NB4 (cell line): Measurements from ENCODE around the gene RAB27B.

Source experiments
- DNase-seq: peaks from one replicate; pipeline ENCODE4 v3.0.0; 2010; ENCODE audit warnings: low read depth
- H3K4me3 ChIP-seq: one replicate; pipeline ENCODE4 v1.5.1; 2011; ENCODE audit warnings: mild to moderate bottlenecking, low read depth, low read length, moderate library complexity
- MYC ChIP-seq: IDR thresholded peaks from 2 replicates; pipeline ENCODE4 v1.6.1; 2011; ENCODE audit warnings: low read depth, low read length
- POLR2A ChIP-seq: IDR thresholded peaks from 2 replicates; pipeline ENCODE4 v1.6.1; 2011; ENCODE audit warnings: mild to moderate bottlenecking; ENCODE audit not compliant: insufficient read length; ENCODE audit errors: extremely low read depth
- TF ChIP-seq, protein P1 (sequence below): IDR thresholded peaks from 2 replicates; pipeline ENCODE4 v1.6.1; 2011; ENCODE audit warnings: low read depth, low read length
- TF ChIP-seq, protein P2 (sequence below): IDR thresholded peaks from one replicate; pipeline ENCODE4 v1.5.1; 2012; ENCODE audit warnings: low read depth, low read length

The RAB27B gene

DNA sequence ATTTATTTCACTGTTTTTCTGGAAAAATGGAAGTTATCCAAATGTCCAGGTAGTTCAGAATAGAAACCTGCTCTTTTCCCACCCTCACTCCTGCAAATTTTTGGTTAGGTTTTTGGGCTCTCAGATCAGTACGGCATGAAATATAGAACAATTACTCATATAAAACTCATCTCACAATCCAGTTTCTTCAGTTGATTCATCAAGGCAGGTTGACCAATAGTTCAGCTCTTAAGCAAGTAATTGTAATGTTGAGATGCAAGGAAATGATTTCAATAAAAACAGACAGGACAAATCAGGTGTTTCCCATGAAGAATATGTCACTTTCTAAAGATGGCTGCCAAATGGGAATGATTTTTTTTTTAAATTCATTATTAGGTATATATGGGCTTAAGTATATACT is 2.0 kb downstream of the RAB27B start:
- no peak for TF ChIP-seq MYC
- H3K4me3 ChIP-seq, result no peak overlapping the region
- no peak for DNase-seq

DNA sequence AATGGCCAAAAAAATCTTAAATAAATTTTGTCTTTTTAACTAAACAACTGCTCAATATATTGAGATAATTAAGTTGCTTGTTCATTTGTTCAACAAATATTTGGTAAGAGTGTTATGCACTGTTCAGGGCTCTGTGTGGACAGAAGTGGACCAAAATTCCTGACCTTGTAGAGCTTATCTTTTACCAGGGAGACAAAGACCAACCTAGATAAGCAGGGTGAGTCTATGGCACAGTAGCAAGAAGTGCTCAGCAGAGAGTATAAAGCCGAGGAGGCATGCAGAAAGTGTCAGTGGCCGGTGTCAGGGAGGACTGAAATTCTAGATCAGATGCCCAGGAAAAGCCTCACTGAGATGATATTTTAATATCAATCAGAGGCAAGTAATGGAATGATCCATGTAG is 2.6 kb downstream of the RAB27B start:
- no peak overlapping the region for H3K4me3 ChIP-seq
- no peak for DNase-seq
- TF ChIP-seq, protein P1, sequence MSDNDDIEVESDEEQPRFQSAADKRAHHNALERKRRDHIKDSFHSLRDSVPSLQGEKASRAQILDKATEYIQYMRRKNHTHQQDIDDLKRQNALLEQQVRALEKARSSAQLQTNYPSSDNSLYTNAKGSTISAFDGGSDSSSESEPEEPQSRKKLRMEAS, result no peak
- TF ChIP-seq, protein P2, sequence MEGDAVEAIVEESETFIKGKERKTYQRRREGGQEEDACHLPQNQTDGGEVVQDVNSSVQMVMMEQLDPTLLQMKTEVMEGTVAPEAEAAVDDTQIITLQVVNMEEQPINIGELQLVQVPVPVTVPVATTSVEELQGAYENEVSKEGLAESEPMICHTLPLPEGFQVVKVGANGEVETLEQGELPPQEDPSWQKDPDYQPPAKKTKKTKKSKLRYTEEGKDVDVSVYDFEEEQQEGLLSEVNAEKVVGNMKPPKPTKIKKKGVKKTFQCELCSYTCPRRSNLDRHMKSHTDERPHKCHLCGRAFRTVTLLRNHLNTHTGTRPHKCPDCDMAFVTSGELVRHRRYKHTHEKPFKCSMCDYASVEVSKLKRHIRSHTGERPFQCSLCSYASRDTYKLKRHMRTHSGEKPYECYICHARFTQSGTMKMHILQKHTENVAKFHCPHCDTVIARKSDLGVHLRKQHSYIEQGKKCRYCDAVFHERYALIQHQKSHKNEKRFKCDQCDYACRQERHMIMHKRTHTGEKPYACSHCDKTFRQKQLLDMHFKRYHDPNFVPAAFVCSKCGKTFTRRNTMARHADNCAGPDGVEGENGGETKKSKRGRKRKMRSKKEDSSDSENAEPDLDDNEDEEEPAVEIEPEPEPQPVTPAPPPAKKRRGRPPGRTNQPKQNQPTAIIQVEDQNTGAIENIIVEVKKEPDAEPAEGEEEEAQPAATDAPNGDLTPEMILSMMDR, result no peak
- TF ChIP-seq MYC, result no peak
- TF ChIP-seq POLR2A, result no peak

DNA sequence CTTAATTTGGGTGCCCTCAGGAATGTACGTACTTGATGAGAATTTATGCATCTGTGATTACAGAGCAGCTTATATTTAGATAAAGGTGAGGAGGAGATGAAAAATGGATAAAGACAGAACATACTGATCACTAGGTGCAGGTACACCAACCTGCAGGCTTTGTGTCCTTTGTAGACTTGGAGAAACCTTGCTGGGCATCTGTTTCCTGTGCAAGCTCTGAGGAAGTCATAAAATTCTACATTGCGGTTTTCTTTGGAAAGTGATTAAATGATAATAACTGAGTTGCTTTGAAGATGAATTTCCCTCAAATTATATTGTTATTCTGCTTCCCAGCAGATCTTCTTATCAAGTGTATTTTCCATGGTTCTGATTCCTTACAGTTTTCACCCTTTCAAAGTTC is 7.7 kb downstream of the RAB27B start:
- TF ChIP-seq POLR2A (no peak), MYC (0 out of 2 replicates have a peak, but pooled peaks have one; percentile 12)
- TF ChIP-seq, protein P2, result no peak
- H3K4me3 ChIP-seq, result peak overlapping the region; percentile 30
- DNase-seq, result peak; percentile 79

DNA sequence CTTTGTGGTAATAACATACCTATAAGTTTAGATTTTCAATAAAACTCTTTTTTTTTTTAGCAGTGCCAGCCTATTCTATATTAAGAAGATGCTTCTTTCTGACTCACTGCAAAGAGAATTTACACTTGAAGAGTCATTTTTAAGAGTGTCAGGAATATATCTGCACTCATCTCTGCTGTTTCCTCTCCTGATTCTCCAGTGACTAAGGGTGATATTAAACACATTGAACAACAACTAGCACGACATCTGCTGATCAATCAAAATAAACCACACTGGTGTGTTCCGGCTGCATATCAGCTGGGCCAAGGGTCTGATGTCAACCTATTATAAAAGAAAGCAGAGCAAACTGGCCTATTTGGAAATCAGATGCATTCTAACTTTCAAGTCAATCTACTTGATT is 15.0 kb downstream of the RAB27B start:
- TF ChIP-seq POLR2A (no peak), MYC (no peak)
- TF ChIP-seq, protein P2, result no peak
- TF ChIP-seq, protein P1, result no peak
- no peak overlapping the region for H3K4me3 ChIP-seq
- no peak for DNase-seq

DNA sequence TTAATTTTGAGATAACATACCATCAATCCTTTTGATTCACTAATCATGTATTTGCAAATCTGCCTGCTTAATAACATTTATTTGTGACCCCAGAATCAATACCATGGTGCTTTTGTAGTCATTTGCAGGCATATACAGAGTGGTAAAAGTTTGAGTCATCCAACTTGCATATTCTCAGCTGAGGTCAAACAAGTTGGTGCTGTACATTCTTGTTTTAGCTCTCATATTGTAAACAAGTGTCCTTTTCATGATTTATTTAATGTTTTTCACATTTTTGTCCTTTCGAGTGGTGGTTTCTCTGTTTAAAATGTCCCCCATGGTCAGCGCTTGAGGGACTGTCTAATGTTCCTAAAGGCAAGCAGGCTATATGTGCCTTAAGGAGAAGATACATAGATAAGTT is 17.5 kb downstream of the RAB27B start:
- H3K4me3 ChIP-seq, result no peak overlapping the region
- TF ChIP-seq MYC (no peak), POLR2A (no peak)
- TF ChIP-seq, protein P1, result no peak
- TF ChIP-seq, protein P2, result no peak

DNA sequence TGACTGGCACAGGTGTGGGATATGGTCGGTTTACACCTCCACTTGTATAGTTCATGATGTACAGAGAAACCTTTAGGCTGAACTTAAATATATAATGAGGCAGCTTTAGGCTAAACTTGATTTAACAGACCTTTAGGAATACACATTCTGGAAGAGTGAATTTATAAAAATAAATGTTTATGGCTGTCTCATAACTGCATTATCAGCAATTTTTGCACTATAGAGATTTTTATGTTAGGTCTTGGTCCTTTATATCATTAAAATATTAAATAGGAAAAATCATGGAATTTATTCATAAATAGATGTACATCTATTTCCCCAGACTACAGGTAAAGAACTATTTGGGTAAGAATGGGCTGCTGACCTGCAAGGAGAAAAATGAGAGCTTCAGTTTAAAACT is 19.8 kb downstream of the RAB27B start:
- DNase-seq, result no peak
- no peak overlapping the region for H3K4me3 ChIP-seq
- TF ChIP-seq, protein P1, result no peak
- TF ChIP-seq, protein P2, result no peak
- TF ChIP-seq MYC (no peak), POLR2A (no peak)

More for the DNA sequence above, 17.5 kb downstream of the RAB27B start:
- DNase-seq, result no peak
